IPS-11a (cell line): ENCODE data around the gene PDE6A.

Experiments
- H3K4me3 ChIP-seq: one replicate; pipeline ENCODE4 v1.5.1; 2013; ENCODE audit warnings: low read depth, low read length, control low read depth

The PDE6A gene

GRCh38 chr5:149930749-149931574 is 13.6 kb downstream of the PDE6A start:
- no peak overlapping the region for H3K4me3 ChIP-seq

- no peak overlapping the region for H3K4me3 ChIP-seq
Measured at GRCh38 chr5:149930043-149930748, 14.4 kb downstream of the PDE6A start.

DNA sequence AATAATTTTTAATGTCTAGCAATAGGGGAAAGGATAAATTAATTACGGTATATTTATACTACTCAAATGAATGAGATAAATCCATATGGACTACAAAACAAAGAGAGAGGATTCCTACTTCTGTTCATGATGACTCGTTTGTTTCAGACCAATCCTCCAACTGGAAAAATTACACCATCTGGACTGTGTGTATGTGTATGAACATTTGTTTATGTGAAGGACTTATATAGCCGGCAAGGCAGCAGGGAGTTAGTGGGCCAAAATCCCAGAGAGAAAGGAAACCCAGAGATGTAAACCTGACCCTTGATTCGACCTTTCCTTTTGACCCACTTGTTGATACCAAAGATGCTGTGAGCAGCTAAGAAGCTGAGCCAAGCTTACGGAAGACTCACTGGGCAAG is 20.1 kb downstream of the PDE6A start:
- no peak overlapping the region for H3K4me3 ChIP-seq

DNA sequence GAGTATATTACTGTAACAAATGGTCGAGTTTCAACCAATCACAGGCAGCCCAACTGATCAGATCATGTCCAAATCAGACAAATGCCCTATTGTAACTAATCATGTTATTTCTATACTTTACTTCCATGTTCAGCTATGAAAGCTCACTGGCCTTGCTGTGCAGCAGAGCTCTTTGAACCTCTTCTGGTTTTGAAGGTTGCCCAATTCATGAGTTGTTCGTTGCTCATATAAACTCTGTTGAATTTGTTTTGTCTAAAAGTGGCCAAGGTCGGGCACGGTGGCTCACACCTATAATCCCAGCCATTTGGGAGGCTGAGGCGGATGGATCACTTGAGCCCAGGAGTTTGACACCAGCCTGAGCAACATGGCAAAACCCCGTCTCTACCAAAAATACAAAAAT is 21.6 kb downstream of the PDE6A start:
- H3K4me3 ChIP-seq, result no peak overlapping the region

DNA sequence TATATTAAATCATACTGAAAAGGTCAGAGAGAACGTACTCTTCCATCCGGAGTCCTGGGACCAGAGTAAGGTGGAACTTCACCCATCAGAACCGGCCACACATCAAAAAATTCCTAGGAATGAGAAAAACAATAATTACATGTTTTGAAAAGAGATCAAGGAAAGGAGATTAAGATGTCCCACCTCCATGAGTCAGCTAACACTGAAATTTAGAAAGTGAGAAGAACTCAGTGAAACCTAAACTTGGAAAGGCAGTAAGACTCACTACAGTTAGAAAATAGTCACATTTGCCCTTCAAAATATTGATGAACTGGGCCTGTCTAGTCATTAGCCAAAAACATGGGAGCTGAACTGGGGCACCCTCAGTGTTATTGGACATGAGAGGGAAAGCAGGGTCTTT is 23.0 kb downstream of the PDE6A start:
- H3K4me3 ChIP-seq, result no peak overlapping the region

- H3K4me3 ChIP-seq, result no peak overlapping the region
Measured at GRCh38 chr5:149917073-149917676, 27.4 kb downstream of the PDE6A start.

DNA sequence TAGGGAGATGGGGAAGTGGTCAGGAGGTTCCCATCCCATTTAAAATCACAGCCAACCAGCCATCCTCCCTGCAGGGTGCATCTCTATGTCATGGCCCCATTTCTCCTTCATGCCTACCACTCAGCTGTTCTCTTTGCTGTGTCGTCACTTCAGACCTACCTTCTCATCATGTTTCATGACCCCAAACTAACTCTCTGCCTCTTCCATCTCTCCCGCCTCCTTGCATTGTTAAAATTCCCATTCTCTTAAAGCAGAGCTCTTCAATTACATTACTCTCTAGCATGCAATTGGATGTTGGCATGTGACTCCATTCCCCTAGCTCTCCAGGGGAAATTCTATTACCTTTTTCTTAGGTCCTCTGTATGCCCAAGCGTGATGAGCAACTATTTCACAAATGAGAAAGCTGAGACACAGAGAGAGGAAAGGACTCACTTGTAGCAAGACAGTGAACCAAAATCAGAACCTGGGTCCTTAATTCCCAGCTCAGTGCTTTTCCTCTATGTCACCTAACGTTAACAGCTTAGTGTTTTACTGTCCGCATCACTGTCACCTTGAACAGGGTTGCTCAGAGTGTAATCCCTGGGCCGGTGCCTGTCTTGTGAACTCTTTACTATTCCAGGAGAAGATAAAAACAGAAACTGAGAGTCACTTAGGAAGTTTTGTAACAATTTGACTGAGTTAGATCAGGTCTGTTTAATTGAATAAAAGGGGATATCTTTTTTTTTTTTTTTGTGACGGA is 28.1 kb downstream of the PDE6A start:
- no peak overlapping the region for H3K4me3 ChIP-seq

GRCh38 chr5:149915392-149916260 is 29.0 kb downstream of the PDE6A start:
- H3K4me3 ChIP-seq, result no peak overlapping the region

DNA sequence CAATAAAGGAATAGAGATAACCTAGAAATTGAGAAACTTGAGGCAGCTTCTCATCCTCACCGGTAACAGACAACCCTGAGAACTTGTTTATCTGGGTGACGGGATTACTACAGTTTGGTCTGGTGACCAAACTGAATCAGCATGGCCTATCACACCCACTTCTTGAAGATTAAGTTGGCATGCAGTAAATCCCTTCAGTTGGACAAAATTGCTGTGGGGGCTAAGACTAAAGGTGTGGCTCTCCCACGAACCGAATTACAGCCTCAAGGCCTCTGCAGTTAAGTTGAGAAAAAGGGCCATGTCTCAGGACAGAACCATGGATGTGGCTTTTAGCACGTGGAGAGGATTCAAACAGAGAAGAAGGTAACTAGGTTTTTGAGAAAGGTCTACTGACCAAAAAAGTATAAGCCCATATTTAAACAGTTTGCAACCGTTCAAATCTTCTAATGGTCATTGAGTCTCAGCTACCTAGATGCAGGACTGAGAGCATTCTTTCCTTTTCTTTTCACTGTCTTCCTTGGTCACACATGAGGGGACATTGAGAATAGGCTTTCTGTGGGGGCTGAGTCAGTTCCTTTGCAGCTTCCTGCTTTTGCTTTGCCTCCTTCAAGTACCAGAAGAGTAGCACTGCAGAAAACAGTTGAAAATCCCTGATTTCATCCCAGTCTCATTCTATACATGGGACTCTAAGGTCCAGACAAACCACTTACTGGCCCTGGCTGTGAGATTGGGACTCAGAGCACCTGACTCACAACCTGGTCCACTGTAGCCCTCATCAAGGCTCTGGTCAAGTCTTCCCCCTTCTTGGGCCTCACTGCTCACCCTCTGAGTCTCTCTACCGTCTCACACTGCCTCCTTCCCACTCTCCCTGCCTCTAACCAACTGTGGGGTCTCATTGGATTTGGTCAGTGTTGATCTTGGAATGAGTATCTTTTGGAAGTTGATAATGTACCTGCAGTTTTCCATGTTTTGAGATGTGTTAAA is 30.9 kb downstream of the PDE6A start:
- H3K4me3 ChIP-seq, result no peak overlapping the region

GRCh38 chr5:149912226-149912871 is 32.2 kb downstream of the PDE6A start:
- H3K4me3 ChIP-seq, result no peak overlapping the region

GRCh38 chr5:149911031-149911430 is 33.6 kb downstream of the PDE6A start:
- no peak overlapping the region for H3K4me3 ChIP-seq

DNA sequence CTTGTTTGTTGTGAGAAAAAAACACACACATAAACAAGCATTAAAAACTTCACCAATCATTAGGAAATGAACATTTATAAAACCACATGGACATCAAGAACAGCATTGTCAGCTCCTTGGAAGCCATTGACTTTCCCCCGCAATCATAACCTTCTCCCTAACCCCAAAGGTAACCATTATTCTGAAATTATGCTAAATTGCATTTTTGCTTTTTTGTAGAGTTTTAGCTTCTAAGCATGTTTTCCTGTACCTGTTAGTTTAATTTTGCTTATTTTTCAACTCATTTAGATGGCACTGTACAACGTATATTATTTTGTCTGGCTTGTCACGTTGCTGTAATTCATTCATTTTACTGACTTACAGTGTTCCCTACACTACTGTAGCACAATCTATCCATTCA is 36.8 kb downstream of the PDE6A start:
- no peak overlapping the region for H3K4me3 ChIP-seq

- H3K4me3 ChIP-seq, result no peak overlapping the region
Measured at GRCh38 chr5:149904977-149905376, 39.6 kb downstream of the PDE6A start.

DNA sequence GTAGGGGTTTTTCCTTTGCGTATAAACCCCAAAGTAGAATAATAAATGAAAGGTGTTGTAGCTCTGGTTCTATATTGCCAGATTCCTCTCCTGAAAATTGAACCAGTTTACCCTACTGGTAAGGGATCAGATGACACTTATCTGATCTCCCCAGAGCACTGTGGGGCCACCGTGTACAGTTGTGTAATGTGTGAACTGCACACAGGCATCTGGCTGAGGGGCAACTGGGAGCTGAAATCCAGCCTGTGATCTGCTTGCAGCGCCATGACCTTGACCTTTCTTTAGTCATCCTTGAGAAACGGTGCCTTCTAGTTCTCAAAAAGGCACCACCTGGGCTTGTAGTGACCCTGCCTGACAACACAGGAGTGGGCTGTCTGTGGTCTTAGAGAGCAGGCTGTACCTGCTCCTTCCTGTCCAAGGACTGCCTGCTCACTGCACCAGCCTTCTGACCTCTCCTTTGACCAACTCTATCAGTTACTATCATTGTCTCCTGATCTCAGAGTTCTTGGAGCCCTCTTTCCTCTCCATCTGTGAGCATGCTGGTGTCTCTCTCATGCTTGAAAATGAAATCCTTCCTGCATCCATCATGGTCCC is 40.2 kb downstream of the PDE6A start:
- H3K4me3 ChIP-seq, result no peak overlapping the region

- no peak overlapping the region for H3K4me3 ChIP-seq
Measured at GRCh38 chr5:149903404-149903803, 41.2 kb downstream of the PDE6A start.

GRCh38 chr5:149902177-149902576 is 42.4 kb downstream of the PDE6A start:
- no peak overlapping the region for H3K4me3 ChIP-seq

DNA sequence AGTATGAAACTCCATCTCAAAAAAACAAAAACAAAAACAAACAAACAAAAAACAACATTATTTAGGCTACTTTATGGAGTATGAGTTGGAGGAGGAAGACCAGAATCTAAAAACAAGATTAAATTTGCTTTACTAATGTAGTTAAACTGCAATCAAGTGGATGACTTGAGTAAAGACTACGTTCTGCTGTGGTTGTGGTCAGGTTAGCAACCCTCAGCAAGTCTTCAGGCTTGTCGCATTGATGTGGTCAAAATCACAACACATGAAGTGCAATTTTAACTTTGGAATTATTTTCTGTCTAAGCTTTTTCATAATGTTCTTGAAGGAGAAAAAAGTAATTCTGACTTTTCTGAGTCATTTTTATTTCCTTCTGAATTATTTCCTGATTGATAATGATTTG is 43.1 kb downstream of the PDE6A start:
- H3K4me3 ChIP-seq, result no peak overlapping the region

- no peak overlapping the region for H3K4me3 ChIP-seq
Measured at GRCh38 chr5:149900390-149900789, 44.2 kb downstream of the PDE6A start.
